Parathyroid adenoma (tissue), 2 donors: Measurements from ENCODE around the gene TCAP.

Source experiments
- H2AFZ ChIP-seq: fragments of 300-600 bp; sonication (generic); one replicate; pipeline ENCODE4 v1.7.0; 2017; ENCODE audit warnings: antibody characterized with exemption, mild to moderate bottlenecking
- H3K27ac ChIP-seq: fragments of 300-600 bp; sonication (generic); one replicate; pipeline ENCODE4 v1.7.0; 2017
- H3K27me3 ChIP-seq: fragments of 300-600 bp; sonication (generic); one replicate; pipeline ENCODE4 v1.7.0; 2017; ENCODE audit warnings: low read length; ENCODE audit not compliant: control insufficient read depth, insufficient read depth
- H3K36me3 ChIP-seq: fragments of 300-600 bp; sonication (generic); one replicate; pipeline ENCODE4 v1.7.0; 2017; ENCODE audit warnings: low read length; ENCODE audit not compliant: control insufficient read depth, insufficient read depth
- H3K4me1 ChIP-seq: fragments of 300-600 bp; sonication (generic); one replicate; pipeline ENCODE4 v1.7.0; 2017; ENCODE audit warnings: control low read depth
- H3K4me2 ChIP-seq: fragments of 300-600 bp; sonication (generic); one replicate; pipeline ENCODE4 v1.7.0; 2017; ENCODE audit warnings: low read length
- H3K4me3 ChIP-seq: fragments of 300-600 bp; sonication (generic); one replicate; pipeline ENCODE4 v1.7.0; 2017; ENCODE audit warnings: low read depth, low read length
- H3K79me2 ChIP-seq: fragments of 300-600 bp; sonication (generic); one replicate; pipeline ENCODE4 v1.7.0; 2017; ENCODE audit warnings: control low read depth
- H3K9ac ChIP-seq: fragments of 300-600 bp; sonication (generic); one replicate; pipeline ENCODE4 v1.7.0; 2017; ENCODE audit warnings: mild to moderate bottlenecking
- H3K9me3 ChIP-seq: fragments of 300-600 bp; sonication (generic); one replicate; pipeline ENCODE4 v1.7.0; 2017; ENCODE audit warnings: low read length; ENCODE audit not compliant: control insufficient read depth
- TF ChIP-seq, protein P1 (sequence below): fragments of 300-600 bp; sonication (generic); IDR thresholded peaks from one replicate; pipeline ENCODE4 v1.7.0; 2017; ENCODE audit warnings: antibody characterized with exemption, mild to moderate bottlenecking
- donor health status: primary hyperparathyroidism.

TCAP gene

DNA sequence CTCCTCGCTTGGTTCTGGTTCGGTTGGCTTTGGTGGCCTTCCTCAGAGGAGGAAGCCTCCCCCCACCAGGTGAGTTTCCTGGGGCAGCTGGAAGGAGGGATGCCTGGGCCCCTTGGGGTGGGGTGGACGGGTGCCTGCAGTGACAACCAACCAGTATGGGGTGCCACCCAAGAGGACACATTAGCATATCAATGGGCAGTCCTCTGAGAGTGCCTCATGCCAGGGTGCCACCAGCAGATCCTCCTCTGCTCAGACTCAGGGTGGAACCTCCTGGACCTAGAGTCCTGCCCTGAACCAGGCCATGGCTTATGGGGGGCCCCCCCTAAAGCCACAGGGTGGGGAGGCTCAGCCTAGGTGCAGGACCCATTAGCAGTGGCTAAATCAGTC, 35.7 kb upstream of the TCAP start:
- TF ChIP-seq, protein P1, sequence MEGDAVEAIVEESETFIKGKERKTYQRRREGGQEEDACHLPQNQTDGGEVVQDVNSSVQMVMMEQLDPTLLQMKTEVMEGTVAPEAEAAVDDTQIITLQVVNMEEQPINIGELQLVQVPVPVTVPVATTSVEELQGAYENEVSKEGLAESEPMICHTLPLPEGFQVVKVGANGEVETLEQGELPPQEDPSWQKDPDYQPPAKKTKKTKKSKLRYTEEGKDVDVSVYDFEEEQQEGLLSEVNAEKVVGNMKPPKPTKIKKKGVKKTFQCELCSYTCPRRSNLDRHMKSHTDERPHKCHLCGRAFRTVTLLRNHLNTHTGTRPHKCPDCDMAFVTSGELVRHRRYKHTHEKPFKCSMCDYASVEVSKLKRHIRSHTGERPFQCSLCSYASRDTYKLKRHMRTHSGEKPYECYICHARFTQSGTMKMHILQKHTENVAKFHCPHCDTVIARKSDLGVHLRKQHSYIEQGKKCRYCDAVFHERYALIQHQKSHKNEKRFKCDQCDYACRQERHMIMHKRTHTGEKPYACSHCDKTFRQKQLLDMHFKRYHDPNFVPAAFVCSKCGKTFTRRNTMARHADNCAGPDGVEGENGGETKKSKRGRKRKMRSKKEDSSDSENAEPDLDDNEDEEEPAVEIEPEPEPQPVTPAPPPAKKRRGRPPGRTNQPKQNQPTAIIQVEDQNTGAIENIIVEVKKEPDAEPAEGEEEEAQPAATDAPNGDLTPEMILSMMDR = no peak
- no peaks in the 10 kb centered on the region for H3K36me3 ChIP-seq
- H3K27me3 ChIP-seq = peaks cover 3% of the 10 kb centered on the region
- H3K4me3 ChIP-seq = no peak overlapping the region
- H3K9ac ChIP-seq = no peak overlapping the region
- H3K4me2 ChIP-seq = no peak overlapping the region
- no peak overlapping the region for H3K27ac ChIP-seq
- H2AFZ ChIP-seq = no peak overlapping the region
- peaks cover 6% of the 10 kb centered on the region for H3K4me1 ChIP-seq
- peaks cover 2% of the 10 kb centered on the region for H3K79me2 ChIP-seq
- H3K9me3 ChIP-seq = no peaks in the 10 kb centered on the region

DNA sequence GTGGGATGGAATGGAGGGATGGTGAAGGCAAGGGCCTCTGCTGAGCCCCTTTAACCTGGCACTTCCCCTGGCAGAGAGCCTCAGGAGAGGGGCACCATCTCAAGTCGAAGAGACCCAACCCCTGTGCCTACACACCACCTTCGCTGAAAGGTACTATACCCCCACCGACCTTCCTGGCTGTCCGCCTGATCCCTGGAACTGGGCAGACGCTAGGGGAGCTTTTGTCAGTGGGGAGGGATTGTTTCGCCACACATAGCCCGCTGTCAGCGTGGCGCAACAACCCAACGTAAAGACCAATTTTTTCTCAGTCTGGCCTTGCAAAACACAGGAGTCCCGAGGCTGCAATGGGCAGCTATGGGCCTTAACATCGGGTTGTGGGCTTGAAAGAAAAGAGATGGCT, 35.3 kb upstream of the TCAP start:
- Histone ChIP-seq H3K9me3 (no peaks in the 10 kb centered on the region), H3K27ac (no peak overlapping the region), H3K27me3 (peaks cover 3% of the 10 kb centered on the region), H3K4me3 (no peak overlapping the region), H3K79me2 (peaks cover 6% of the 10 kb centered on the region), H3K9ac (no peak overlapping the region), H2AFZ (no peak overlapping the region), H3K4me2 (no peak overlapping the region), H3K36me3 (no peaks in the 10 kb centered on the region), H3K4me1 (peaks cover 6% of the 10 kb centered on the region)
- TF ChIP-seq, protein P1 = no peak

DNA sequence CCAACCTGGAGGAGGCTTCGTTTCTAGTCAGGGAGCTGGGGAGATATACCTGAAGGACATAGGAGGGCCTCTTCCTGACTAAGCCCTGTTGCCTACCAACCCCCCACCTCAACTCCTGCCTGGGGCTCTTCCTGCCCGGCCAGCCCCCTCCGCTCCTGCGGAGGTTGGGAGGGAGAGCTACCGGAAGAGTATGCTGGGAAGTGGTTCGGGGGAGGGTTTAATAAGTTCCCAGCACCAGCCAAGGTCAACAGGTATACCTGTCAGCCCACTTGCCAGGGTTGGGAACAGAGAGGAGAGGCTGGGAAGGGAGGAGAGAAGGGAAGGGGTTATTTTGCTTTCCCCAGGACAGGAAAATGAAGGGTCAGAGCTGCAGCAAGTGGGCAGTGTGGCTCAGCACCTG, 33.7 kb upstream of the TCAP start:
- H3K4me3 ChIP-seq = no peak overlapping the region
- H3K79me2 ChIP-seq = peaks cover 21% of the 10 kb centered on the region
- no peak overlapping the region for H3K4me2 ChIP-seq
- peaks cover 12% of the 10 kb centered on the region for H3K4me1 ChIP-seq
- no peak overlapping the region for H3K27ac ChIP-seq
- no peaks in the 10 kb centered on the region for H3K9me3 ChIP-seq
- no peak overlapping the region for H2AFZ ChIP-seq
- H3K9ac ChIP-seq = no peak overlapping the region
- H3K27me3 ChIP-seq = peaks cover 3% of the 10 kb centered on the region
- H3K36me3 ChIP-seq = no peaks in the 10 kb centered on the region
- TF ChIP-seq, protein P1 = no peak

DNA sequence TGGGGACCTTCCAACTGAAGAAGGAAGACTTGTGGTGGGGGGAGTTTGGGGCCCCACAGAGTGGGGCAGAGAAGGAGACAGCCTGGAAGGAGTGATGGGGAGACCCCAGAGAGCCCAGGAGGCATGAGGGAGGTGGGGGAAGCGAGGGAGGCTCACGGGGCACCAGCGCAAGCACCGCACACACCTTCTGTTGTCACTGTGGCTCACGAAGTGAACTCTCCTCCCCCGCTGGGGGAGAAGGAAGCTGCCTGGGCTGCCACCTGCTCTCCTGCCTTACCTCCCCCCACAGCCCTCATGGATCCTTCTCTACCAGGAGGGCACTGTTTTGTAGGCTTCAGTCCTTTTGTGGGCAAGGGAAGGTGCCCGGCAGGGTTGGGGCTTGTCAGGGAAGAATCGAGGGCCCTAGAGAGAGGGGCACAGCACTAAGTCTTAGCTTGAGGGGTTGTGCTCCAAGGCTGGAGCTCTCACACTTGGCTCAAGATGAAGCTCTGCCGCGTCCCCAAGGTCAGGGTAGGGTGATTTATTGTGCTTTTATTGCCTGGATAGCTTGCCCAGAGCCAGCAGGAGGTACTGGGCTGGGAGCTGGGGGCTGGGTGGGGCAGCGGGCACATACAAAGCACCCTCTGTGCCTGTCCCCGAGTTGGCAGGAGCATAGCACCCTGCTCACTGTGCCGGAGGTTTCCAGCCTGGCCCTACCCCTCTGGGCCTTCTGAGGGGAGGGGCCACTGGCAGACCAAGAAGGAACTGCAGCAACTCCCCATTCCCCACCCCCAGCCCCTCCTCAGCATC, 32.8 kb upstream of the TCAP start:
- TF ChIP-seq, protein P1 = no peak
- Histone ChIP-seq H3K9ac (no peak overlapping the region), H3K4me2 (no peak overlapping the region), H3K36me3 (no peaks in the 10 kb centered on the region), H2AFZ (no peak overlapping the region), H3K9me3 (no peaks in the 10 kb centered on the region), H3K27ac (no peak overlapping the region), H3K4me1 (peaks cover 6% of the 10 kb centered on the region), H3K79me2 (peaks cover 29% of the 10 kb centered on the region), H3K27me3 (no peaks in the 10 kb centered on the region), H3K4me3 (no peak overlapping the region)

DNA sequence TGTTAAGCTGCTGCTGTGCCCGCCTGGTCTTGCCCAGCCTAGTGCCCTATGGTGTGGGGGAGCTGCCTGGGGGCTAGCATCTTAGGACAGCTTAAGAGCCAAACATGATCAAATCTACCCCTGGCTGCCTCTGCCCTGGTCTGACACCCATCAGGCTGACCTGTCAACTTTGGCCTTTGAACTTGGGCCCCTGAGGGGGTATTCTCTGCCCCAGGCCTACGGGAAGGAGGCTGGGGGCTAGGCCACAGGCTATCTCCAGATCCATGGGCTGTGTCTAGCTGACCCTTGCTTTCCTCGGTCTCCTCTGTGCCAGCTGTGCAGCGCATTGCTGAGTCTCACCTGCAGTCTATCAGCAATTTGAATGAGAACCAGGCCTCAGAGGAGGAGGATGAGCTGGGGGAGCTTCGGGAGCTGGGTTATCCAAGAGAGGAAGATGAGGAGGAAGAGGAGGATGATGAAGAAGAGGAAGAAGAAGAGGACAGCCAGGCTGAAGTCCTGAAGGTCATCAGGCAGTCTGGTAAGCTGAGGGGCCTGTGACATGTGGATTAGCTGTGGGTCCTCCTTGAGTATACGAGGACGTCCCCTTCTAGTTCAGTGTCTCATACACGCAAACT, 31.5 kb upstream of the TCAP start:
- Histone ChIP-seq H3K9ac (no peak overlapping the region), H3K79me2 (peaks cover 42% of the 10 kb centered on the region), H3K4me1 (peaks cover 16% of the 10 kb centered on the region), H3K9me3 (no peaks in the 10 kb centered on the region), H3K27me3 (no peaks in the 10 kb centered on the region), H3K4me3 (no peak overlapping the region), H3K36me3 (no peaks in the 10 kb centered on the region), H2AFZ (no peak overlapping the region), H3K27ac (no peak overlapping the region), H3K4me2 (no peak overlapping the region)
- TF ChIP-seq, protein P1 = no peak
